Brain microvascular endothelial cell (primary cell): ENCODE results near the gene MAP2K5.

Experiments
- DNase-seq: peaks from one replicate; pipeline ENCODE4 v3.0.0-alpha.2; 2020
- H3K27ac ChIP-seq: fragments of 250-450 bp; sonication (Bioruptor Pico); 2 replicates; pipeline ENCODE4 v1.5.1; 2020; ENCODE audit warnings: mild to moderate bottlenecking, moderate library complexity
- H3K27me3 ChIP-seq: fragments of 250-450 bp; sonication (Bioruptor Pico); replicated peaks from 2 replicates; pipeline ENCODE4 v1.5.1; 2020; ENCODE audit warnings: mild to moderate bottlenecking
- H3K36me3 ChIP-seq: fragments of 250-450 bp; sonication (Bioruptor Pico); replicated peaks from 2 replicates; pipeline ENCODE4 v1.5.1; 2020; ENCODE audit warnings: mild to moderate bottlenecking
- H3K4me3 ChIP-seq: 2 replicates; pipeline ENCODE4 v1.5.1; 2011; ENCODE audit warnings: low read depth, mild to moderate bottlenecking, control low read depth, low read length, moderate library complexity
- CTCF ChIP-seq: IDR thresholded peaks from 2 replicates; pipeline ENCODE4 v1.5.1; 2011; ENCODE audit warnings: low read depth, mild to moderate bottlenecking, moderate library complexity, low read length, control low read depth, inconsistent platforms; ENCODE audit errors: missing control alignments
- in situ Hi-C: cut with HindIII; loops from 2 replicates; pipeline ENCODE4 v1.10.0; 2017; ENCODE audit warnings: low sequenced_read_pairs, low pct_ligation_motif_present

The MAP2K5 gene

GRCh38 chr15:67607329-67607728, 64.8 kb downstream of the MAP2K5 start:
- Histone ChIP-seq H3K4me3 (no peak overlapping the region), H3K27me3 (no peaks in the 10 kb centered on the region), H3K27ac (no peak overlapping the region), H3K36me3 (no peaks in the 10 kb centered on the region)
- in situ Hi-C loops = no loop called here
- DNase-seq = no peak
- no peak for TF ChIP-seq CTCF

- no peak overlapping the region for H3K27ac ChIP-seq
- no peaks in the 10 kb centered on the region for H3K36me3 ChIP-seq
- no peak for TF ChIP-seq CTCF
- H3K27me3 ChIP-seq = no peaks in the 10 kb centered on the region
- DNase-seq = no peak
- H3K4me3 ChIP-seq = no peak overlapping the region
- in situ Hi-C loops = no loop called here
These were observed 65.6 kb downstream of the MAP2K5 start for GRCh38 chr15:67607959-67608637.

GRCh38 chr15:67608638-67608959, 66.1 kb downstream of the MAP2K5 start:
- no peak overlapping the region for H3K27ac ChIP-seq
- H3K36me3 ChIP-seq = no peaks in the 10 kb centered on the region
- no peak for TF ChIP-seq CTCF
- in situ Hi-C loops = no loop called here
- H3K27me3 ChIP-seq = no peaks in the 10 kb centered on the region
- no peak overlapping the region for H3K4me3 ChIP-seq
- DNase-seq = no peak

- no peak overlapping the region for H3K27ac ChIP-seq
- no peak for TF ChIP-seq CTCF
These were observed 69.2 kb downstream of the MAP2K5 start for GRCh38 chr15:67611370-67612369.

GRCh38 chr15:67613211-67613610, 70.7 kb downstream of the MAP2K5 start:
- Histone ChIP-seq H3K27me3 (no peaks in the 10 kb centered on the region), H3K36me3 (no peaks in the 10 kb centered on the region), H3K27ac (no peak overlapping the region), H3K4me3 (no peak overlapping the region)
- no peak for TF ChIP-seq CTCF
- no peak for DNase-seq
- in situ Hi-C loops = no loop called here

More at GRCh38 chr15:67611370-67612369, 69.2 kb downstream of the MAP2K5 start:
- in situ Hi-C loops = no loop called here
- DNase-seq = no peak
- Histone ChIP-seq H3K36me3 (no peaks in the 10 kb centered on the region), H3K27me3 (no peaks in the 10 kb centered on the region), H3K4me3 (no peak overlapping the region)
